Measurements from ENCODE around the gene CRK.

The CRK gene

DNA sequence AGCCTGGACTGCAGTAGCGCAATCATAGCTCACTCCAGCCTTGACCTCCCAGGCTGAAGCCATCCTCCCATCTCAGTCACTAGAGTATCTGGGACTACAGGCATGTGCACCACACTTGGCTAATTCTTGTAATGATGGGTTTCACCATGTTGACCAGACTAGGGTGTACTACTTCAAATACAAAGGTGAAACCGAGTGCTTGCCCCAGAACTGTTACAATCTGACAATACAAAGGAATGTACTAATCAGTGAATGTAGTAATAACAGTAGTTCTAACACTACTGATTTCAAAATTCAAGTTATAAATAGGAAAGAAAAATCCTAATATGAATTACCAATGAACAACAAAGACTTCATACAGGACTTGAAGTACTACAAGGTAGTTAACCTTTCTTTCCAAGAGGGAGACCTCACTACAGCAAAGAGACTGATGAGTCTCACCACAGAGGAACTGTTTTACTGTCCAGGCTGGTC is 24.4 kb downstream of the CRK start:
- Histone ChIP-seq H3K9ac (ENCODE audit: low read length) (no peak overlapping the region), H3K36me3 (replicated peaks; ENCODE audit: low read depth, low read length) (peaks cover 26% of the 10 kb centered on the region), H3K9me3 (ENCODE audit: insufficient read depth, low read length) (no peaks in the 10 kb centered on the region), H4K20me1 (ENCODE audit: insufficient read depth, low read length) (no peaks in the 10 kb centered on the region), H3K27me3 (ENCODE audit: low read depth, low read length) (no peaks in the 10 kb centered on the region), H3K4me1 (ENCODE audit: low read length) (peaks cover 5% of the 10 kb centered on the region), H2AFZ (ENCODE audit: low read depth, low read length) (no peak overlapping the region), H3K4me2 (ENCODE audit: low read length) (no peak overlapping the region), H3K27ac (ENCODE audit: low read length) (no peak overlapping the region), H3K4me3 (ENCODE audit: low read length) (no peak overlapping the region), H3K79me2 (ENCODE audit: low read length) (peaks cover 53% of the 10 kb centered on the region)
- TF ChIP-seq EZH2phosphoT487 (IDR thresholded peaks at IDR 0.05; ENCODE audit: low read depth): no peak
- TF ChIP-seq, protein P1, sequence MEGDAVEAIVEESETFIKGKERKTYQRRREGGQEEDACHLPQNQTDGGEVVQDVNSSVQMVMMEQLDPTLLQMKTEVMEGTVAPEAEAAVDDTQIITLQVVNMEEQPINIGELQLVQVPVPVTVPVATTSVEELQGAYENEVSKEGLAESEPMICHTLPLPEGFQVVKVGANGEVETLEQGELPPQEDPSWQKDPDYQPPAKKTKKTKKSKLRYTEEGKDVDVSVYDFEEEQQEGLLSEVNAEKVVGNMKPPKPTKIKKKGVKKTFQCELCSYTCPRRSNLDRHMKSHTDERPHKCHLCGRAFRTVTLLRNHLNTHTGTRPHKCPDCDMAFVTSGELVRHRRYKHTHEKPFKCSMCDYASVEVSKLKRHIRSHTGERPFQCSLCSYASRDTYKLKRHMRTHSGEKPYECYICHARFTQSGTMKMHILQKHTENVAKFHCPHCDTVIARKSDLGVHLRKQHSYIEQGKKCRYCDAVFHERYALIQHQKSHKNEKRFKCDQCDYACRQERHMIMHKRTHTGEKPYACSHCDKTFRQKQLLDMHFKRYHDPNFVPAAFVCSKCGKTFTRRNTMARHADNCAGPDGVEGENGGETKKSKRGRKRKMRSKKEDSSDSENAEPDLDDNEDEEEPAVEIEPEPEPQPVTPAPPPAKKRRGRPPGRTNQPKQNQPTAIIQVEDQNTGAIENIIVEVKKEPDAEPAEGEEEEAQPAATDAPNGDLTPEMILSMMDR (IDR thresholded peaks at IDR 0.05; ENCODE audit: low read depth, low read length): no peak

DNA sequence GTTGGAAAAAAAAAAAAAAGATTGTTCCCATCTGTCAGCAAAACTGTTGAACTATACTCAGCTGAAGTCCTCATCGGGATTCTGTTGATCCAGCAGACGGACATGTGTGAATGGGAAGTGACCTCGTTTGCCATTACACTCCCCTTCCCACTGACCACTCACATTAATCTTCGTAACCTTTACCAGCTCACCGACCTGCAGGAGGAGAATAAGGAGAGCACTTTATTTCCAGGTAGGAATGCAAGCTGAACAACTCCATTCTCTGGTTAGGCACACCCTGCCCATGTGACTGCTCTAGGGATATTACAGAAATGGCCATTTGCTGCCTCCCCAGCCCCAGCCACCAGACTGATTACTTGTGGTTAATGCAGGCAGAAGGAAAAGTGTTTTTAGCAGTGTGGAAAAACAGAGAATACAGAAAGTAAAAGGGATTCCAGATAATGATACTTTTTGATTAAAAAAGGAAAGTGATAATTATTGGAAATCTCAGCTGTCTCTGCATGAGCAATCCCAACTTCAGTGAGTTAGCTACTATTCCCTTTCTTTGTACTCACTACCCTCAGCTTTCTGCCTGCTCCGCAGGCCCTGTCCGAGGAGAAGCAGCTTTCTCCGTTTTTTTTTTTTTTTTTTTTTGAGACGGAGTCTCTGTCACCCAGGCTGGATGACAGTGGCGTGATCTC is 32.4 kb downstream of the CRK start:
- Histone ChIP-seq H3K36me3 (replicated peaks; ENCODE audit: low read depth, low read length) (peaks cover 16% of the 10 kb centered on the region), H3K4me1 (ENCODE audit: low read length) (no peaks in the 10 kb centered on the region), H3K79me2 (ENCODE audit: low read length) (peaks cover 12% of the 10 kb centered on the region), H2AFZ (ENCODE audit: low read depth, low read length) (no peak overlapping the region), H3K27ac (ENCODE audit: low read length) (no peak overlapping the region), H3K9me3 (ENCODE audit: insufficient read depth, low read length) (no peaks in the 10 kb centered on the region), H3K27me3 (ENCODE audit: low read depth, low read length) (no peaks in the 10 kb centered on the region), H3K4me3 (ENCODE audit: low read length) (no peak overlapping the region), H4K20me1 (ENCODE audit: insufficient read depth, low read length) (no peaks in the 10 kb centered on the region), H3K9ac (ENCODE audit: low read length) (no peak overlapping the region), H3K4me2 (ENCODE audit: low read length) (no peak overlapping the region)
- TF ChIP-seq, protein P1 (IDR thresholded peaks at IDR 0.05; ENCODE audit: low read depth, low read length): no peak
- TF ChIP-seq EZH2phosphoT487 (IDR thresholded peaks at IDR 0.05; ENCODE audit: low read depth): no peak

DNA sequence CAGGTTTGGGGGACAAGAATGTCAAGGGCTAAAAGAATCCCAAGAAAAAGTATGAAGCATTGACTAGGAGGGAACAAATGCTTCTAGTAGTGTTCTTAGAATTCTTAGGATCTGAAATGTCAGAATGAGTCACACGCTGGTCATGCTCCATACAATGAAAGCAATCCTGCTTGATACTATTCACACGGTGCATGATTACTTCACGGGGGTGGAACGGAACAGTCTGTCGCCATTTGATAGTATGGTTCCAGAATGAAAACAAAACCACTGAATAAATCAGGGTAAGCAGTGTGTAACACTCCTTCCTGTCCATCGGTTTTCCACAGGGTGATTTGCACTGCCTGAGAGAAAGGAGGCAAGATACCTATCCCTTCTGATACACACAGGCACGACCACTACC is 33.1 kb downstream of the CRK start:
- H3K4me1 ChIP-seq (ENCODE audit: low read length): no peaks in the 10 kb centered on the region
- no peak overlapping the region for H3K9ac ChIP-seq (ENCODE audit: low read length)
- H3K27ac ChIP-seq (ENCODE audit: low read length): no peak overlapping the region
- no peak overlapping the region for H3K4me3 ChIP-seq (ENCODE audit: low read length)
- H2AFZ ChIP-seq (ENCODE audit: low read depth, low read length): no peak overlapping the region
- no peaks in the 10 kb centered on the region for H3K9me3 ChIP-seq (ENCODE audit: insufficient read depth, low read length)
- H4K20me1 ChIP-seq (ENCODE audit: insufficient read depth, low read length): no peaks in the 10 kb centered on the region
- H3K4me2 ChIP-seq (ENCODE audit: low read length): no peak overlapping the region
- no peaks in the 10 kb centered on the region for H3K27me3 ChIP-seq (ENCODE audit: low read depth, low read length)
- TF ChIP-seq EZH2phosphoT487 (IDR thresholded peaks at IDR 0.05; ENCODE audit: low read depth): no peak
- peaks cover 16% of the 10 kb centered on the region for H3K36me3 ChIP-seq (replicated peaks; ENCODE audit: low read depth, low read length)
- peaks cover 12% of the 10 kb centered on the region for H3K79me2 ChIP-seq (ENCODE audit: low read length)

DNA sequence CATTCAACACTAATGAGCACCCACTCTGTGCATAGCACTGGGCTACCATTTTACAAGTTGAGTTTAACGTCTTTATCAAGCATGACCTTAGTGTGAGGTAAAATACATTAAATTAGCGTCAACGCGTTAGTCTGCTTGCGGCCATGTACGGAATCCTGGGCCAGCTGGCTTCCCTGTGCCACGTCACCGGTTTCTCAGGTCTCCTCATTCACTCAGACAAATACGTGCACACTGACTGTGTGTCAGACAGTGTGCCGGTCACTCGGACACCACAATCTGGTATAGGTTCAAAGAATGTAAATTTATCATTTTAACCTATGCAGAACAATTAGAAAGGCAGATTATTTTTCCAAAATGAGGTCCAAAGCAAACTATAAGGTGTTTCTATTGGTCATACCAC is 34.6 kb downstream of the CRK start:
- Histone ChIP-seq H3K27me3 (ENCODE audit: low read depth, low read length) (no peaks in the 10 kb centered on the region), H3K9ac (ENCODE audit: low read length) (no peak overlapping the region), H3K36me3 (replicated peaks; ENCODE audit: low read depth, low read length) (peaks cover 16% of the 10 kb centered on the region), H4K20me1 (ENCODE audit: insufficient read depth, low read length) (no peaks in the 10 kb centered on the region), H3K27ac (ENCODE audit: low read length) (no peak overlapping the region), H2AFZ (ENCODE audit: low read depth, low read length) (no peak overlapping the region), H3K4me3 (ENCODE audit: low read length) (no peak overlapping the region), H3K4me2 (ENCODE audit: low read length) (no peak overlapping the region), H3K9me3 (ENCODE audit: insufficient read depth, low read length) (no peaks in the 10 kb centered on the region), H3K79me2 (ENCODE audit: low read length) (peaks cover 12% of the 10 kb centered on the region), H3K4me1 (ENCODE audit: low read length) (no peaks in the 10 kb centered on the region)
- TF ChIP-seq, protein P1 (IDR thresholded peaks at IDR 0.05; ENCODE audit: low read depth, low read length): no peak
- no peak for TF ChIP-seq EZH2phosphoT487 (IDR thresholded peaks at IDR 0.05; ENCODE audit: low read depth)

Measured in OCI-LY3 (cell line).